Left ventricle myocardium inferior (tissue), 1 donor: ENCODE results near the gene AMBP. TPM values are rescaled to one million over a fixed set of nuclear protein-coding genes. Genes with fewer than 3 reads are reported as not detected.

ENCODE experiments used
- DNase-seq: peaks from one replicate; pipeline ENCODE4 v3.0.0-alpha.2; 2020
- H3K27ac ChIP-seq: fragments of 200-600 bp; replicated peaks from 2 replicates; pipeline ENCODE4 v1.8.0; 2021
- H3K27me3 ChIP-seq: fragments of 200-600 bp; 2 replicates; pipeline ENCODE4 v1.8.0; 2021; ENCODE audit warnings: low read depth
- H3K36me3 ChIP-seq: fragments of 200-600 bp; 2 replicates; pipeline ENCODE4 v1.8.0; 2021
- H3K4me1 ChIP-seq: fragments of 200-600 bp; 2 replicates; pipeline ENCODE4 v1.8.0; 2021
- H3K4me3 ChIP-seq: fragments of 200-600 bp; 2 replicates; pipeline ENCODE4 v1.8.0; 2021; ENCODE audit warnings: mild to moderate bottlenecking, moderate library complexity
- H3K9me3 ChIP-seq: fragments of 200-600 bp; replicated peaks from 2 replicates; pipeline ENCODE4 v1.8.0; 2021
- CTCF ChIP-seq: fragments of 200-600 bp; IDR thresholded peaks from 2 replicates; pipeline ENCODE4 v1.8.0; 2021; ENCODE audit warnings: antibody characterized with exemption, mild to moderate bottlenecking, borderline replicate concordance
- intact Hi-C: fragments of 100-400 bp; cut with micrococcal nuclease; formaldehyde crosslinking; loops from one replicate; pipeline ENCODE4 v1.11.0; 2022
- total RNA-seq: library from RNA; stranded (reverse); fragmentation: NEBNext Ultra II Directional; extraction: Animal tissue kit (Norgen Biotek cat#: 25700); gene quantifications from one replicate; pipeline ENCODE4 v1.2.1, GENCODE V29; 2021
- donor health status: DM: no; HTN: yes; CAD: no; lungs with severe emphysema.

Gene AMBP
- total RNA-seq, 1 donor from 2014 or later, result not detected

- DNase-seq, result no peak
- Histone ChIP-seq H3K36me3 (no peaks in the 10 kb centered on the region), H3K9me3 (no peaks in the 10 kb centered on the region), H3K4me3 (no peak overlapping the region), H3K27ac (no peak overlapping the region), H3K4me1 (peaks cover 15% of the 10 kb centered on the region), H3K27me3 (peaks cover 67% of the 10 kb centered on the region)
- no peak for TF ChIP-seq CTCF
- intact Hi-C loops, result no loop called here
Observed at GRCh38 chr9:114096041-114096511, 18.0 kb upstream of the AMBP start.

GRCh38 chr9:114094971-114095370, 16.9 kb upstream of the AMBP start:
- H3K27me3 ChIP-seq, result peaks cover 72% of the 10 kb centered on the region
- no peak for DNase-seq
- no peak for TF ChIP-seq CTCF

GRCh38 chr9:114093761-114094505, 15.8 kb upstream of the AMBP start:
- no peak for TF ChIP-seq CTCF

More at GRCh38 chr9:114094971-114095370, 16.9 kb upstream of the AMBP start:
- no peaks in the 10 kb centered on the region for H3K36me3 ChIP-seq
- H3K9me3 ChIP-seq, result no peaks in the 10 kb centered on the region
- no peak overlapping the region for H3K4me3 ChIP-seq
- intact Hi-C loops, result no loop called here
- peaks cover 15% of the 10 kb centered on the region for H3K4me1 ChIP-seq
- no peak overlapping the region for H3K27ac ChIP-seq

DNA sequence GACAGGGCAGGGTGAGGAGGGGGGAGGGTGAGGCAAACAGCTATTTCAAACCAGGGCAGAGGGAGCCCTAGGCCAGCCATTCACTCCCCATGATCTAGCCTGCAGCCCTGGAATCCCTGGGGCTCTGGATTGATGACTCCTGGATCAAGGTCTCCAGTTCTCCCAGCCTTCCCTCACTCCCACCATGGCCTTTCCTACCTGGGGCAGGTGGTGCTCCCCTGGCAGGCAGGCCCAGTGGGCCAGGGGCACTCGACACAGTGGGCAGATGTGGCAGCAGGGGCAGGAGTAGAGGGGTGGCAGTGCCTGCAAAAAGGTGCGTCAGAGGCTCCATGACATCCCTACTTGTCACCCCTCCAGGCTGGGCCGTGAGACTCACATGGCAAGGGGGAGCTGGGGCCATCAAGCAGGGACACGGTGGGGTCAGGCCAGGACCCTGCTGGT, 15.0 kb upstream of the AMBP start:
- H3K27ac ChIP-seq, result no peak overlapping the region

More at GRCh38 chr9:114093761-114094505, 15.8 kb upstream of the AMBP start:
- no peak overlapping the region for H3K27ac ChIP-seq
- DNase-seq, result no peak
- intact Hi-C loops, result no loop called here
- no peaks in the 10 kb centered on the region for H3K36me3 ChIP-seq
- H3K9me3 ChIP-seq, result no peaks in the 10 kb centered on the region
- no peak overlapping the region for H3K4me3 ChIP-seq
- peaks cover 13% of the 10 kb centered on the region for H3K4me1 ChIP-seq
- peaks cover 71% of the 10 kb centered on the region for H3K27me3 ChIP-seq

DNA sequence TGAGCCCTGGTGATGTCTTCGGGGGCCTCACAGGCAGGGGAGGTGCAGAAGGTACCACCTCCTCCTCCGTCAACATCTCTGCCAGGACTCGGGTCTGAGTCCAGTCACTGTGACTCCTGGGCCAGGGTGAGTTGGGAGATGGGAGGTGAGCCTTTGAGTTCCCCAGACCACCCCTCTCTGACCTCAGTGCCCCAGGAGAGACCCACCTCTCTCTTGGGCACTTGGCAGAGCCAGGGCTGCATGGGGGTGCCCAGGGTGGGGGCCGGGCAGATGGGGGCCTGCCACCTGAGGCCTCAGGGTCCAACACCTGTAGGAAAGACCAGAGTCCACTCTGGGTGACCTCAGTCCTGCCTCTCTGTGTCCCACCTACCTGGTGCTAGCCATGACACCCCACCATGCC, 14.2 kb upstream of the AMBP start:
- intact Hi-C loops, result no loop called here
- DNase-seq, result no peak
- no peaks in the 10 kb centered on the region for H3K9me3 ChIP-seq
- no peaks in the 10 kb centered on the region for H3K36me3 ChIP-seq
- peaks cover 69% of the 10 kb centered on the region for H3K27me3 ChIP-seq
- no peak overlapping the region for H3K27ac ChIP-seq
- TF ChIP-seq CTCF, result no peak
- no peak overlapping the region for H3K4me3 ChIP-seq
- no peaks in the 10 kb centered on the region for H3K4me1 ChIP-seq

More for the DNA sequence above, 15.0 kb upstream of the AMBP start:
- no peak for TF ChIP-seq CTCF
- DNase-seq, result no peak
- intact Hi-C loops, result no loop called here
- H3K36me3 ChIP-seq, result no peaks in the 10 kb centered on the region
- H3K27me3 ChIP-seq, result peaks cover 72% of the 10 kb centered on the region
- H3K4me1 ChIP-seq, result peaks cover 6% of the 10 kb centered on the region
- no peak overlapping the region for H3K4me3 ChIP-seq
- H3K9me3 ChIP-seq, result no peaks in the 10 kb centered on the region
